Trophoblast cell (in vitro differentiated cells and primary cell): ENCODE results near the gene CDC25A.

ENCODE experiments used
- DNase-seq, 2 donors: peaks; one replicate each; pipeline ENCODE4 v3.0.0-alpha.2; 2016
- H2AFZ ChIP-seq: 2 replicates; pipeline ENCODE4 v1.6.1; 2013; ENCODE audit warnings: low read length, moderate library complexity, mild to moderate bottlenecking; ENCODE audit not compliant: insufficient read depth, poor library complexity
- H2AK5ac ChIP-seq: 2 replicates; pipeline ENCODE4 v1.6.1; 2013; ENCODE audit warnings: mild to moderate bottlenecking, low read length
- H2BK120ac ChIP-seq: 2 replicates; pipeline ENCODE4 v1.6.1; 2013; ENCODE audit warnings: low read length, mild to moderate bottlenecking, moderate library complexity; ENCODE audit not compliant: insufficient read depth, poor library complexity
- H2BK12ac ChIP-seq: 2 replicates; pipeline ENCODE4 v1.6.1; 2013; ENCODE audit warnings: mild to moderate bottlenecking, low read length, moderate library complexity
- H2BK5ac ChIP-seq: 2 replicates; pipeline ENCODE4 v1.6.1; 2013; ENCODE audit warnings: low read length, low read depth, moderate library complexity, mild to moderate bottlenecking; ENCODE audit not compliant: poor library complexity
- H3K14ac ChIP-seq: 2 replicates; pipeline ENCODE4 v1.6.1; 2013; ENCODE audit warnings: mild to moderate bottlenecking, low read length
- H3K18ac ChIP-seq: 2 replicates; pipeline ENCODE4 v1.6.1; 2013; ENCODE audit warnings: mild to moderate bottlenecking, low read length
- H3K23ac ChIP-seq: 2 replicates; pipeline ENCODE4 v1.6.1; 2013; ENCODE audit warnings: low read length
- H3K27ac ChIP-seq: 2 replicates; pipeline ENCODE4 v1.5.1; 2013; ENCODE audit warnings: low read depth, mild to moderate bottlenecking, inconsistent platforms, low read length, moderate library complexity
- H3K27me3 ChIP-seq: 2 replicates; pipeline ENCODE4 v1.6.1; 2013; ENCODE audit warnings: inconsistent platforms, mild to moderate bottlenecking, low read length, moderate library complexity; ENCODE audit not compliant: insufficient read depth
- H3K36me3 ChIP-seq, 2 experiments: 1 replicate in 1 of 2; 2 replicates in 1 of 2; pipeline ENCODE4 v1.6.1; 2013; ENCODE audit warnings: low read length in 2 of 2, mild to moderate bottlenecking in 2 of 2, moderate library complexity in 1 of 2; ENCODE audit not compliant: insufficient read depth in 2 of 2, control insufficient read depth in 1 of 2
- H3K4ac ChIP-seq: 2 replicates; pipeline ENCODE4 v1.6.1; 2013; ENCODE audit warnings: low read depth, mild to moderate bottlenecking, low read length, moderate library complexity
- H3K4me1 ChIP-seq, 2 experiments: 1 replicate in 1 of 2; 2 replicates in 1 of 2; pipeline ENCODE4 v1.6.1; 2013; ENCODE audit warnings: low read length in 2 of 2, mild to moderate bottlenecking in 2 of 2, moderate library complexity in 1 of 2; ENCODE audit not compliant: insufficient read depth in 2 of 2, control insufficient read depth in 1 of 2
- H3K4me2 ChIP-seq: 2 replicates; pipeline ENCODE4 v1.6.1; 2013; ENCODE audit warnings: inconsistent platforms, mild to moderate bottlenecking, low read length, moderate library complexity
- H3K4me3 ChIP-seq: 2 replicates; pipeline ENCODE4 v1.5.1; 2013; ENCODE audit warnings: mild to moderate bottlenecking, low read depth, low read length, inconsistent platforms
- H3K79me1 ChIP-seq: one replicate; pipeline ENCODE4 v1.6.1; 2013; ENCODE audit warnings: low read length
- H3K79me2 ChIP-seq: 2 replicates; pipeline ENCODE4 v1.6.1; 2013; ENCODE audit warnings: low read length, mild to moderate bottlenecking; ENCODE audit not compliant: control insufficient read depth, insufficient read depth, poor library complexity
- H3K9ac ChIP-seq: 2 replicates; pipeline ENCODE4 v1.6.1; 2013; ENCODE audit warnings: mild to moderate bottlenecking, low read length
- H3K9me3 ChIP-seq: 2 replicates; pipeline ENCODE4 v1.6.1; 2013; ENCODE audit warnings: low read depth, mild to moderate bottlenecking, control low read depth, inconsistent platforms, low read length; ENCODE audit not compliant: insufficient read depth
- H4K12ac ChIP-seq: 2 replicates; pipeline ENCODE4 v1.6.1; 2013; ENCODE audit warnings: low read depth, mild to moderate bottlenecking, low read length, moderate library complexity
- H4K8ac ChIP-seq: 2 replicates; pipeline ENCODE4 v1.6.1; 2013; ENCODE audit warnings: low read depth, mild to moderate bottlenecking, low read length, moderate library complexity
- H4K91ac ChIP-seq: one replicate; pipeline ENCODE4 v1.6.1; 2013; ENCODE audit warnings: low read depth, mild to moderate bottlenecking, low read length, moderate library complexity
- WGBS: extraction: QIAGEN DNeasy Blood & Tissue Kit; methylation state at CpG from one replicate; pipeline ENCODE4 v1.1.7; 2013; ENCODE audit warnings: missing lambda C conversion rate; ENCODE audit not compliant: insufficient read length, insufficient coverage; ENCODE audit errors: extremely low coverage; 5-methylcytosine and 5-hydroxymethylcytosine counted together

Gene CDC25A

GRCh38 chr3:48220746-48221145 is 32.5 kb upstream of the CDC25A start:
- Histone ChIP-seq H3K9me3 (no peaks in the 10 kb centered on the region), H3K18ac (no peak overlapping the region), H3K4me1 (no peaks in the 10 kb centered on the region), H3K27ac (no peak overlapping the region), H2BK120ac (no peak overlapping the region), H4K91ac (no peak overlapping the region), H3K4ac (no peak overlapping the region), H3K14ac (no peak overlapping the region), H2AFZ (no peak overlapping the region), H3K27me3 (no peaks in the 10 kb centered on the region), H3K23ac (no peak overlapping the region), H3K36me3 (no peaks in the 10 kb centered on the region), H3K4me2 (no peak overlapping the region), H4K8ac (no peak overlapping the region), H4K12ac (no peak overlapping the region), H3K79me1 (no peaks in the 10 kb centered on the region), H3K79me2 (no peaks in the 10 kb centered on the region), H2BK12ac (no peak overlapping the region), H2BK5ac (no peak overlapping the region), H3K4me3 (no peak overlapping the region), H3K9ac (no peak overlapping the region), H2AK5ac (no peak overlapping the region)
- no peak for DNase-seq
- WGBS = no CpG with 5 or more reads among the region's 9 CpGs

GRCh38 chr3:48219543-48219942 is 31.3 kb upstream of the CDC25A start:
- no peak overlapping the region for H4K12ac ChIP-seq
- no peak overlapping the region for H3K14ac ChIP-seq
- no peak overlapping the region for H3K9ac ChIP-seq
- no peak overlapping the region for H3K4me2 ChIP-seq
- H2AFZ ChIP-seq = no peak overlapping the region
- no peak overlapping the region for H2AK5ac ChIP-seq
- no peak overlapping the region for H3K18ac ChIP-seq
- H2BK120ac ChIP-seq = no peak overlapping the region
- H3K4me3 ChIP-seq = no peak overlapping the region
- H3K79me2 ChIP-seq = no peaks in the 10 kb centered on the region
- no peaks in the 10 kb centered on the region for H3K36me3 ChIP-seq
- H3K9me3 ChIP-seq = no peaks in the 10 kb centered on the region
- H2BK5ac ChIP-seq = no peak overlapping the region
- H3K79me1 ChIP-seq = no peaks in the 10 kb centered on the region
- no peak overlapping the region for H4K8ac ChIP-seq
- no peak overlapping the region for H3K4ac ChIP-seq
- no peak overlapping the region for H2BK12ac ChIP-seq
- H3K4me1 ChIP-seq = no peaks in the 10 kb centered on the region
- no CpG with 5 or more reads among the region's 3 CpGs for WGBS
- H3K23ac ChIP-seq = no peak overlapping the region
- H3K27me3 ChIP-seq = no peaks in the 10 kb centered on the region
- H4K91ac ChIP-seq = no peak overlapping the region
- no peak for DNase-seq
- H3K27ac ChIP-seq = no peak overlapping the region

- Histone ChIP-seq H3K9me3 (peaks cover 1% of the 10 kb centered on the region), H4K12ac (no peak overlapping the region), H3K9ac (no peak overlapping the region), H2BK5ac (no peak overlapping the region), H3K4me3 (no peak overlapping the region), H3K4ac (no peak overlapping the region), H3K79me2 (no peaks in the 10 kb centered on the region), H3K18ac (no peak overlapping the region), H3K4me1 (no peaks in the 10 kb centered on the region), H3K23ac (no peak overlapping the region), H4K91ac (no peak overlapping the region), H3K36me3 (no peaks in the 10 kb centered on the region), H3K27me3 (no peaks in the 10 kb centered on the region), H3K14ac (no peak overlapping the region), H3K79me1 (no peaks in the 10 kb centered on the region), H3K4me2 (no peak overlapping the region), H2BK120ac (no peak overlapping the region), H2BK12ac (no peak overlapping the region), H4K8ac (no peak overlapping the region), H3K27ac (no peak overlapping the region), H2AFZ (no peak overlapping the region), H2AK5ac (no peak overlapping the region)
- no peak for DNase-seq
- WGBS = no CpG with 5 or more reads among the region's 5 CpGs
These were observed 30.3 kb upstream of the CDC25A start for GRCh38 chr3:48218537-48218936.

- Histone ChIP-seq H3K9ac (no peak overlapping the region), H2AFZ (no peak overlapping the region), H3K4me2 (no peak overlapping the region), H4K91ac (no peak overlapping the region), H3K4me3 (no peak overlapping the region), H3K36me3 (no peaks in the 10 kb centered on the region), H2BK5ac (no peak overlapping the region), H3K9me3 (peaks cover 1% of the 10 kb centered on the region), H3K14ac (no peak overlapping the region), H3K27me3 (no peaks in the 10 kb centered on the region), H3K18ac (no peak overlapping the region), H4K8ac (no peak overlapping the region), H3K79me2 (no peaks in the 10 kb centered on the region), H3K79me1 (no peaks in the 10 kb centered on the region), H4K12ac (no peak overlapping the region), H2AK5ac (no peak overlapping the region), H3K23ac (no peak overlapping the region), H2BK12ac (no peak overlapping the region), H3K4ac (no peak overlapping the region), H2BK120ac (no peak overlapping the region), H3K4me1 (no peaks in the 10 kb centered on the region), H3K27ac (no peak overlapping the region)
- no peak for DNase-seq
- WGBS = no CpG with 5 or more reads among the region's 4 CpGs
These were observed 29.2 kb upstream of the CDC25A start for GRCh38 chr3:48217449-48217848.
